ENCODE measurements around the gene SMKR1.

GRCh38 chr7:129458171-129458570 is 44.2 kb upstream of the SMKR1 start:
- TF ChIP-seq, protein P1, sequence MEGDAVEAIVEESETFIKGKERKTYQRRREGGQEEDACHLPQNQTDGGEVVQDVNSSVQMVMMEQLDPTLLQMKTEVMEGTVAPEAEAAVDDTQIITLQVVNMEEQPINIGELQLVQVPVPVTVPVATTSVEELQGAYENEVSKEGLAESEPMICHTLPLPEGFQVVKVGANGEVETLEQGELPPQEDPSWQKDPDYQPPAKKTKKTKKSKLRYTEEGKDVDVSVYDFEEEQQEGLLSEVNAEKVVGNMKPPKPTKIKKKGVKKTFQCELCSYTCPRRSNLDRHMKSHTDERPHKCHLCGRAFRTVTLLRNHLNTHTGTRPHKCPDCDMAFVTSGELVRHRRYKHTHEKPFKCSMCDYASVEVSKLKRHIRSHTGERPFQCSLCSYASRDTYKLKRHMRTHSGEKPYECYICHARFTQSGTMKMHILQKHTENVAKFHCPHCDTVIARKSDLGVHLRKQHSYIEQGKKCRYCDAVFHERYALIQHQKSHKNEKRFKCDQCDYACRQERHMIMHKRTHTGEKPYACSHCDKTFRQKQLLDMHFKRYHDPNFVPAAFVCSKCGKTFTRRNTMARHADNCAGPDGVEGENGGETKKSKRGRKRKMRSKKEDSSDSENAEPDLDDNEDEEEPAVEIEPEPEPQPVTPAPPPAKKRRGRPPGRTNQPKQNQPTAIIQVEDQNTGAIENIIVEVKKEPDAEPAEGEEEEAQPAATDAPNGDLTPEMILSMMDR (IDR thresholded peaks at IDR 0.05): no peak
- TF ChIP-seq POLR2A (IDR thresholded peaks at IDR 0.05): no peak

Measured in testis (tissue), 2 donors.